NB4 (cell line): ENCODE measurements around the gene KIAA1671.

Experiments used
- DNase-seq: peaks from one replicate; pipeline ENCODE4 v3.0.0; 2010; ENCODE audit warnings: low read depth
- H3K4me3 ChIP-seq: one replicate; pipeline ENCODE4 v1.5.1; 2011; ENCODE audit warnings: mild to moderate bottlenecking, low read depth, low read length, moderate library complexity
- MYC ChIP-seq: IDR thresholded peaks from 2 replicates; pipeline ENCODE4 v1.6.1; 2011; ENCODE audit warnings: low read depth, low read length
- POLR2A ChIP-seq: IDR thresholded peaks from 2 replicates; pipeline ENCODE4 v1.6.1; 2011; ENCODE audit warnings: mild to moderate bottlenecking; ENCODE audit not compliant: insufficient read length; ENCODE audit errors: extremely low read depth
- TF ChIP-seq, protein P1 (sequence below): IDR thresholded peaks from 2 replicates; pipeline ENCODE4 v1.6.1; 2011; ENCODE audit warnings: low read depth, low read length
- TF ChIP-seq, protein P2 (sequence below): IDR thresholded peaks from one replicate; pipeline ENCODE4 v1.5.1; 2012; ENCODE audit warnings: low read depth, low read length

Gene KIAA1671

DNA sequence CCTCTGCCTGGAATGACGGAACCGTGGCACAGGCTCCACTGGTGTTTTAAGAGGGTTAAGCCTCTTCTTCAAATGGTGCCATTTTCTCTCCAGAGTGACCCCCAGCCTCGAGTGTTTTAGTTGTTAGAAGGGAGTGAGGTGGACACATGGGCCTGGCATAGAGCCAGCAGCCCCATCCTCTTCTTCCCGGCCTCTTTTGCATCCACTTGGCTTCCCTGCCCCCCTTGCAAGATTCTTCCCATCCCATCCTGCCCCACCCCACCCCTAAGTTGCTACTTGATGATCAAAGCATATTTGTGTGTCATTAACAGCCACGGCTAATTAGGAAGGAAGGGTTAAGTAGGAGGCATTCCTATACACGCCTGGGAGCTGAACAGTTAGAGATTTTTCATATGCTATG lies 174.8 kb downstream of the KIAA1671 start:
- DNase-seq = no peak

DNA sequence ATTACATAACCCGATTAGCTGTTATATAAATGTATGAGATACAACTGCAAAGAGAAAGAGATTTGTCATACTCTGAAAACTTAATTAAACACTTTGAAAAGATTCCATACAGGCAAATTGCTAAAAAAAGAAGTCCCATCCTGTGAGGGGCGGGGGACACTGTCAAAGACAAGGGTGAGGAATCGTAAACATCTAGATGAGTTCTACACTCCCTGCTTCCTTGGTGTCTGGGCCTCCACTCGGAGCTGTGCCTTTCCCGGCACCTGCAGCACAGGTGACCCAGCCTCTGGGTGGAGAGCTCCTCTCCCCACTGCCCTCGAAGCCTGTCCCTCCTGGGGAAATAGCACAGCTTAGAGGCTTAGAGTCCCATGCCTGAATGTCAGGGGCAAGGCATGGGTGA lies 177.9 kb downstream of the KIAA1671 start:
- no peak for DNase-seq
- no peak overlapping the region for H3K4me3 ChIP-seq
- TF ChIP-seq, protein P1, sequence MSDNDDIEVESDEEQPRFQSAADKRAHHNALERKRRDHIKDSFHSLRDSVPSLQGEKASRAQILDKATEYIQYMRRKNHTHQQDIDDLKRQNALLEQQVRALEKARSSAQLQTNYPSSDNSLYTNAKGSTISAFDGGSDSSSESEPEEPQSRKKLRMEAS = no peak
- TF ChIP-seq, protein P2, sequence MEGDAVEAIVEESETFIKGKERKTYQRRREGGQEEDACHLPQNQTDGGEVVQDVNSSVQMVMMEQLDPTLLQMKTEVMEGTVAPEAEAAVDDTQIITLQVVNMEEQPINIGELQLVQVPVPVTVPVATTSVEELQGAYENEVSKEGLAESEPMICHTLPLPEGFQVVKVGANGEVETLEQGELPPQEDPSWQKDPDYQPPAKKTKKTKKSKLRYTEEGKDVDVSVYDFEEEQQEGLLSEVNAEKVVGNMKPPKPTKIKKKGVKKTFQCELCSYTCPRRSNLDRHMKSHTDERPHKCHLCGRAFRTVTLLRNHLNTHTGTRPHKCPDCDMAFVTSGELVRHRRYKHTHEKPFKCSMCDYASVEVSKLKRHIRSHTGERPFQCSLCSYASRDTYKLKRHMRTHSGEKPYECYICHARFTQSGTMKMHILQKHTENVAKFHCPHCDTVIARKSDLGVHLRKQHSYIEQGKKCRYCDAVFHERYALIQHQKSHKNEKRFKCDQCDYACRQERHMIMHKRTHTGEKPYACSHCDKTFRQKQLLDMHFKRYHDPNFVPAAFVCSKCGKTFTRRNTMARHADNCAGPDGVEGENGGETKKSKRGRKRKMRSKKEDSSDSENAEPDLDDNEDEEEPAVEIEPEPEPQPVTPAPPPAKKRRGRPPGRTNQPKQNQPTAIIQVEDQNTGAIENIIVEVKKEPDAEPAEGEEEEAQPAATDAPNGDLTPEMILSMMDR = no peak
- TF ChIP-seq POLR2A (no peak), MYC (no peak)

More for the DNA sequence above, 174.8 kb downstream of the KIAA1671 start:
- H3K4me3 ChIP-seq = no peak overlapping the region
- TF ChIP-seq, protein P1 = no peak
- TF ChIP-seq, protein P2 = no peak

DNA sequence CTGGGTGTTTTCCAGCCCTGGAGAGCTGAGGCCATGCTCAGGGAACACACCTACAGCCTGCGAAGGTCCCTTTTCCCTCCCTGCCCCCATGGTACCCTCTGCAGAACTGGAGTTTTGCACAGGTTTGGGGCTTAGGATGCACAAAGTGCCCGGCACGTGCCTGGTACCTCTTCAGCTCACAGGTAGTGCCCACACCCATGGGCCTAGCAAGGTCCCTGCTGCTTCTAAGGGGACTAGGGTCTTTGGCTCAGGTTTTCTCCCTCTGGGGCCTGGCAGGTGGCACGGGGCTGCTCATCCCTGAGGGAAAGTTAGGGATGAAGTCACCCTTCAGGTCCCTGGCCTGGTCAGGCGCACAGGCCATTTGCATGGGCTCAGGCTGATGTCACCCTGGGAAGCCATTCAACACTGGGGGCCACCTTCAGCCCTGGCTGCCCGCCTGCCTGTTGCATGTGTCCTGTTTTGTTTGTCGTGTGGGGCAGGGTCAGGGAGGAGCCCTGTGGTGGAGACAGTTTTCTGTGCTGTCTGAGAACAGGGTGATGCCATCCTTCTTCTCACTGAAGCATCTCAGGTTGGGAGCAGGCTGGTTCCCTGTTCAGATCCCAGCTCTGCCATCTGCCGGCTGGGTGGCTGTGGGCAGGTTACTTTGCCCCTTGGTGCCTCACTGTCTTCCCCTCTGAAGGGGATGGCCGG lies 178.8 kb downstream of the KIAA1671 start:
- H3K4me3 ChIP-seq = no peak overlapping the region
- no peak for DNase-seq
- TF ChIP-seq, protein P2 = no peak
- TF ChIP-seq, protein P1 = no peak

DNA sequence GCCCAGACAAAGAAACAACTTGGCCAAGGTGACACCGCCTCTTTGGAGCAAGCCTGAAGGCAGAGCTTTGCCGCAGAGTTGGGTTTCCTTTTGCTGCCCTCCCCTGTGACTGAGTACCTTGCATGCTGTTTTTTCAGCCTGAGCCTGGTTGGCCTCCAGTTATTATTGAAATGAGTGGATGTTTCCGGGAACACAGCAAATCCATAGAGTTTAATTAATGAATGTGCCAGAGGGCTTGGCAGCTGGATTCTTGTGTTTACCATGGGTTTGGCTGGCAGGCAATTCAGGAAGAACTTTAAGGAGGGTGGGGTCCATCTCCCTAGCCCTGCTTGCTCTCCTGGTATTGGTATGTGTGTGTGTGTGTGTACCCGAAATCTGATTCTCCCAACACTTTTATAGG lies 181.5 kb downstream of the KIAA1671 start:
- DNase-seq = no peak
- no peak overlapping the region for H3K4me3 ChIP-seq

DNA sequence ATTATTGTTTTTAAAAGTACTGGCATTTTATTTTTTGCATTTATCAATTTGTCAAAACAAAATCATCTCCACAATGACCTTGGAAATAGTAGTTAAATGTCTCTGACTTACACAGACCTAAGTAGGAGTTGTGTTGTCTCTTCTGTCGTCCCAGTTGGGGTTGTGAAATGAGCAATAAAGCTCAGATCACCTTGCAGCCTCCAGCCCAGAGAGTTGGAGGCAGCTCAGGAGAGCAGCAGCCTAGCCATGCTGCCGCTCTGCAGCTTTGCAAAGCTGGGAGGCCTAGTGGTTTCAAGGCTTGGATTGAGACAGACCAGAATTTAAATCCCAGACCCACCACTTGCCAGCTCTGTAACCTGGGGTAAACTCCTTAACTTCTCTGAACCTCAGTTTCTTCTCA lies 181.9 kb downstream of the KIAA1671 start:
- H3K4me3 ChIP-seq = no peak overlapping the region
- no peak for DNase-seq
- TF ChIP-seq MYC (no peak), POLR2A (no peak)
- TF ChIP-seq, protein P1 = no peak
- TF ChIP-seq, protein P2 = no peak

More for the DNA sequence above, 181.5 kb downstream of the KIAA1671 start:
- TF ChIP-seq, protein P2 = no peak
- TF ChIP-seq, protein P1 = no peak
- TF ChIP-seq MYC (no peak), POLR2A (no peak)
